Upper lobe of right lung (tissue), 1 donor: ENCODE measurements around the gene MORN3. TPM values are rescaled to one million over a fixed set of nuclear protein-coding genes. Genes with fewer than 3 reads are reported as not detected.
A peak's percentile ranks its signal among the peaks of the same experiment; 100 is the strongest.
"Not testable (repeated sequence)": the region's sequence is repeated elsewhere in the genome, so short reads cannot be mapped to it uniquely, and the experiment has no call there.

Source experiments
- ATAC-seq: fragments of 200-7000 bp; cut with Tn5 transposase; one replicate; pipeline ENCODE4 v1.9.1; 2020; ENCODE audit warnings: mild to moderate bottlenecking, moderate library complexity
- DNase-seq: peaks from one replicate; pipeline ENCODE4 v3.0.0-alpha.2; 2020
- H3K27ac ChIP-seq: fragments of 200-600 bp; one replicate; pipeline ENCODE4 v1.8.0; 2022
- H3K27me3 ChIP-seq: fragments of 200-600 bp; one replicate; pipeline ENCODE4 v1.8.0; 2022; ENCODE audit warnings: mild to moderate bottlenecking
- H3K36me3 ChIP-seq: fragments of 200-600 bp; one replicate; pipeline ENCODE4 v1.8.0; 2022
- H3K4me1 ChIP-seq: fragments of 200-600 bp; one replicate; pipeline ENCODE4 v1.8.0; 2022
- H3K4me3 ChIP-seq: fragments of 200-600 bp; one replicate; pipeline ENCODE4 v1.8.0; 2022; ENCODE audit warnings: mild to moderate bottlenecking
- H3K9me3 ChIP-seq: fragments of 200-600 bp; one replicate; pipeline ENCODE4 v1.8.0; 2022
- intact Hi-C: fragments of 100-400 bp; cut with DNase I; formaldehyde crosslinking; loops from one replicate; pipeline ENCODE4 v1.11.0; 2022
- total RNA-seq: library from RNA; stranded (reverse); fragmentation: NEBNext Ultra II Directional; extraction: Animal tissue kit (Norgen Biotek cat#: 25700); gene quantifications from one replicate; pipeline ENCODE4 v1.2.1, GENCODE V29; 2021
- TF ChIP-seq, protein P1 (sequence below): fragments of 200-600 bp; IDR thresholded peaks from one replicate; pipeline ENCODE4 v1.8.0; 2022; ENCODE audit warnings: antibody characterized with exemption
- donor health status: DM: no; HTN: yes; CAD: no; lungs with severe emphysema.

Gene MORN3
- total RNA-seq, 1 donor from 2014 or later, result 0.67 TPM

- TF ChIP-seq, protein P1, sequence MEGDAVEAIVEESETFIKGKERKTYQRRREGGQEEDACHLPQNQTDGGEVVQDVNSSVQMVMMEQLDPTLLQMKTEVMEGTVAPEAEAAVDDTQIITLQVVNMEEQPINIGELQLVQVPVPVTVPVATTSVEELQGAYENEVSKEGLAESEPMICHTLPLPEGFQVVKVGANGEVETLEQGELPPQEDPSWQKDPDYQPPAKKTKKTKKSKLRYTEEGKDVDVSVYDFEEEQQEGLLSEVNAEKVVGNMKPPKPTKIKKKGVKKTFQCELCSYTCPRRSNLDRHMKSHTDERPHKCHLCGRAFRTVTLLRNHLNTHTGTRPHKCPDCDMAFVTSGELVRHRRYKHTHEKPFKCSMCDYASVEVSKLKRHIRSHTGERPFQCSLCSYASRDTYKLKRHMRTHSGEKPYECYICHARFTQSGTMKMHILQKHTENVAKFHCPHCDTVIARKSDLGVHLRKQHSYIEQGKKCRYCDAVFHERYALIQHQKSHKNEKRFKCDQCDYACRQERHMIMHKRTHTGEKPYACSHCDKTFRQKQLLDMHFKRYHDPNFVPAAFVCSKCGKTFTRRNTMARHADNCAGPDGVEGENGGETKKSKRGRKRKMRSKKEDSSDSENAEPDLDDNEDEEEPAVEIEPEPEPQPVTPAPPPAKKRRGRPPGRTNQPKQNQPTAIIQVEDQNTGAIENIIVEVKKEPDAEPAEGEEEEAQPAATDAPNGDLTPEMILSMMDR, result no peak
- H3K4me3 ChIP-seq, result no peak overlapping the region
- DNase-seq (peak; percentile 75), ATAC-seq (peak; percentile 76)
- peaks cover 23% of the 10 kb centered on the region for H3K4me1 ChIP-seq
- intact Hi-C loops, result no loop called here
- peaks cover 12% of the 10 kb centered on the region for H3K36me3 ChIP-seq
- H3K27ac ChIP-seq, result peak overlapping the region; percentile 70
- no peaks in the 10 kb centered on the region for H3K27me3 ChIP-seq
- no peaks in the 10 kb centered on the region for H3K9me3 ChIP-seq
Observed at GRCh38 chr12:121637231-121637914, 32.1 kb downstream of the MORN3 start.

DNA sequence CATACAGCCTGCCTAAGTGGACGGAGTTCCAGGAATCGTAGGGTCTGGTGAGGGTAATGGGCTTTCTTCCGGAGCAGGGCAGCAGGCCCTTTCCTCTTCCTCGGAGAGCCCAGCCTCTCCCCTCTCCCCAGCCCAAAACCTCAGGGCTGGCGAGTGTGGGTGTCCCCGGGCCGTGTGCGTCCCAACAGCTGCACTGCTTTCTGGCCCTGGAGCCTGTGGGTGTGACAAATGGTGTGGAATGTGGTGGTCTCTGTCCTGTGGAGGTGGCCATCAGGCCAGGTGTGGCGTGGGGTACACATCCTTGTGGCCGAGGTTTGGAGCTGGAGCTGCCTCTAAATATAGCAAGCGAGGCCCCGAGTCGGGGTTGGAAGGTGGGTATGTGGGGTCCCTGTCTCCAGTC, 34.6 kb downstream of the MORN3 start:
- no peaks in the 10 kb centered on the region for H3K27me3 ChIP-seq
- H3K36me3 ChIP-seq, result no peaks in the 10 kb centered on the region
- intact Hi-C loops, result no loop called here
- H3K4me3 ChIP-seq, result no peak overlapping the region
- H3K27ac ChIP-seq, result no peak overlapping the region
- H3K4me1 ChIP-seq, result peaks cover 32% of the 10 kb centered on the region
- DNase-seq (no peak), ATAC-seq (no peak)
- no peaks in the 10 kb centered on the region for H3K9me3 ChIP-seq
- TF ChIP-seq, protein P1, result no peak

GRCh38 chr12:121633833-121634196, 35.6 kb downstream of the MORN3 start:
- H3K9me3 ChIP-seq, H3K27me3 ChIP-seq, H3K36me3 ChIP-seq, H3K4me3 ChIP-seq, DNase-seq, H3K27ac ChIP-seq, intact Hi-C loops, ATAC-seq: not testable (repeated sequence)
- peaks cover 41% of the 10 kb centered on the region for H3K4me1 ChIP-seq

DNA sequence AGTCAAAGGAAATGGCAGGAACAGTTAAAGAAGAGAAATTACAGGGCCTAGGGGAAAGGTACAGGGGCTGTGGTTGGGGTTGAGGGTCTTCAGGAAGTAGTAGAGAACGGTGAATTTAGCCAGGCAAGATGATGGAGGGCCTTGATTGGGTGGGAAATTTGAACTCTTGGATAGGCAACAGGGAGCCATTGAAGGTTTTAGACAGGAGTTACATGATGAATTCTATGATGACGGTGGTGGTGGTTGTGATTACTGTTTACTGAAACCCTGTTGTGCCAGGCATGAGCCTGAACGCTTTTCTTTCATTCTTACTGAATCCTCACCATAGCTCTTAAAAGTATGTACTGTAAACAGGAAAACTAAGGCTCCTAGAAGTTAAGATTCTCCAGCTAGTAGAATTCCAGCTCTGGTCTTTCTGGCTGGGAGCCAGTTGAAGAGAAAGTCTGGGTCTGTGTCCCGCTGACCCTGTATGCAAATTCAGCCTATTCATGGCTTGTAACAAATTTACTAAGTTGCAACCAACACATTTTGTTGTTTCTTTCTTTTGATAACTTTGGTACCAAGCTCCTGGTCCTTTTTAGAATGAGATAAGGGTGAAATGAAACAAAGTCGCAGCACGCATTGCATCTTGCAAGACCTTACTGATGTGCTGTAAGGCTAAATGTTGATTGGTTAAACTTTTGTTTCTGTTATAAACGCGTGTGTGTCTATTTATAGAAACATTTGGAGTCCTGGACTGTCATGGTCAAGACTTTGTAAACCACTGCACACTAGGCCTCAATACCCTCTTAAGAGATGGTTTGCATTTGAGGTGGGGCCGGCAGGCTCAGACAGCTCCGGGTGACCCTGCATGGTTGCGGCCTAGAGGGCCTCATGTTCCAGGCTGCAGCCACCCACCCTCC, 37.1 kb downstream of the MORN3 start:
- ATAC-seq (no peak), DNase-seq (no peak)
- TF ChIP-seq, protein P1, result no peak
- Histone ChIP-seq H3K36me3 (no peaks in the 10 kb centered on the region), H3K27ac (peak overlapping the region; percentile 55), H3K4me1 (peaks cover 45% of the 10 kb centered on the region), H3K4me3 (no peak overlapping the region), H3K27me3 (no peaks in the 10 kb centered on the region), H3K9me3 (no peaks in the 10 kb centered on the region)
- intact Hi-C loops, result no loop called here

GRCh38 chr12:121630791-121631355, 38.6 kb downstream of the MORN3 start:
- no peak overlapping the region for H3K4me3 ChIP-seq
- ATAC-seq (no peak), DNase-seq (no peak)
- no peaks in the 10 kb centered on the region for H3K9me3 ChIP-seq
- no peaks in the 10 kb centered on the region for H3K36me3 ChIP-seq
- intact Hi-C loops, result no loop called here
- TF ChIP-seq, protein P1, result no peak
- no peaks in the 10 kb centered on the region for H3K27me3 ChIP-seq
- peak overlapping the region; percentile 17 for H3K27ac ChIP-seq
- H3K4me1 ChIP-seq, result peaks cover 41% of the 10 kb centered on the region

- H3K4me3 ChIP-seq, result peak overlapping the region; percentile 92
- no peaks in the 10 kb centered on the region for H3K27me3 ChIP-seq
- ATAC-seq (no peak), DNase-seq (no peak)
- intact Hi-C loops, result no loop called here
- peaks cover 50% of the 10 kb centered on the region for H3K4me1 ChIP-seq
- peak overlapping the region; percentile 39 for H3K27ac ChIP-seq
- no peaks in the 10 kb centered on the region for H3K36me3 ChIP-seq
- TF ChIP-seq, protein P1, result no peak
- no peaks in the 10 kb centered on the region for H3K9me3 ChIP-seq
Observed at GRCh38 chr12:121628536-121628935, 40.9 kb downstream of the MORN3 start.
